SU-DHL-6 (cell line): ENCODE measurements around the gene ACACA.

ENCODE experiments used
- H2AFZ ChIP-seq: fragments of 200-600 bp; sonication (generic); 2 replicates; pipeline ENCODE4 v1.6.1; 2014; ENCODE audit warnings: low read depth, mild to moderate bottlenecking, moderate library complexity, mixed read lengths, antibody characterized with exemption, low read length; ENCODE audit not compliant: severe bottlenecking
- H3F3A ChIP-seq: fragments of 200-600 bp; shearing (Covaris generic); 2 replicates; pipeline ENCODE4 v1.6.0; 2016; ENCODE audit warnings: antibody characterized with exemption, mild to moderate bottlenecking; ENCODE audit not compliant: insufficient read depth
- H3K27ac ChIP-seq: fragments of 200-600 bp; sonication (generic); 2 replicates; pipeline ENCODE4 v1.5.1; 2016; ENCODE audit warnings: low read depth, mild to moderate bottlenecking, low read length, moderate library complexity, mixed read lengths
- H3K27me3 ChIP-seq: fragments of 200-600 bp; sonication (generic), shearing (Covaris generic); 2 replicates; pipeline ENCODE4 v1.6.0; 2014; ENCODE audit warnings: mild to moderate bottlenecking, low read length
- H3K36me3 ChIP-seq: fragments of 200-600 bp; sonication (generic); 2 replicates; pipeline ENCODE4 v1.6.1; 2014; ENCODE audit warnings: mild to moderate bottlenecking, low read length, mixed read lengths
- H3K4me2 ChIP-seq: fragments of 300-600, 200-600 bp; shearing (Covaris generic), sonication (generic); 2 replicates; pipeline ENCODE4 v1.6.0; 2014; ENCODE audit warnings: low read length, low read depth, mild to moderate bottlenecking; ENCODE audit not compliant: poor library complexity, severe bottlenecking
- H3K4me3 ChIP-seq: fragments of 200-600 bp; sonication (generic); 2 replicates; pipeline ENCODE4 v1.5.1; 2014; ENCODE audit warnings: antibody characterized with exemption, low read length, mild to moderate bottlenecking, mixed read lengths; ENCODE audit not compliant: insufficient read depth, poor library complexity, severe bottlenecking
- H3K79me2 ChIP-seq: fragments of 200-600 bp; sonication (generic); 2 replicates; pipeline ENCODE4 v1.6.1; 2014; ENCODE audit warnings: mild to moderate bottlenecking, low read length, moderate library complexity; ENCODE audit not compliant: insufficient read depth
- H3K9ac ChIP-seq: fragments of 200-600 bp; sonication (generic); 2 replicates; pipeline ENCODE4 v1.7.0; 2014; ENCODE audit warnings: mild to moderate bottlenecking, low read length
- H3K9me2 ChIP-seq: fragments of 200-600 bp; sonication (generic); replicated peaks from 2 replicates; pipeline ENCODE4 v1.6.1; 2014; ENCODE audit warnings: low read length; ENCODE audit not compliant: insufficient read depth
- H3K9me3 ChIP-seq: fragments of 200-600 bp; sonication (generic); 2 replicates; pipeline ENCODE4 v1.6.1; 2014; ENCODE audit warnings: low read length, mixed read lengths; ENCODE audit not compliant: insufficient read depth
- H4K20me1 ChIP-seq: fragments of 200-600 bp; sonication (generic); 2 replicates; pipeline ENCODE4 v1.6.1; 2014; ENCODE audit warnings: low read depth, mild to moderate bottlenecking, antibody characterized with exemption, low read length, moderate library complexity, mixed read lengths
- CTCF ChIP-seq: fragments of 200-600 bp; sonication (generic); IDR thresholded peaks from one replicate; pipeline ENCODE4 v1.5.1; 2017; ENCODE audit warnings: antibody characterized with exemption, mild to moderate bottlenecking, low read length, moderate library complexity; ENCODE audit not compliant: insufficient read depth, poor library complexity, severe bottlenecking
- EZH2phosphoT487 ChIP-seq: fragments of 200-600 bp; sonication (generic), shearing (Covaris generic); conservative IDR thresholded peaks from 2 replicates; pipeline ENCODE4 v1.6.1; 2018; ENCODE audit warnings: mild to moderate bottlenecking, antibody characterized with exemption, low read length, moderate library complexity, mixed read lengths

Gene ACACA

GRCh38 chr17:37052450-37052849, 354.2 kb downstream of the ACACA start:
- H3K4me3 ChIP-seq, result no peak overlapping the region
- TF ChIP-seq CTCF (no peak), EZH2phosphoT487 (no peak)
- no peaks in the 10 kb centered on the region; the same call in 1 of the 2 replicates for H3K36me3 ChIP-seq
- peaks cover under 1% of the 10 kb centered on the region; the same call in 1 of the 2 replicates for H3F3A ChIP-seq
- no peaks in the 10 kb centered on the region for H3K9me2 ChIP-seq
- H3K27ac ChIP-seq, result no peak overlapping the region
- no peaks in the 10 kb centered on the region for H4K20me1 ChIP-seq
- no peak overlapping the region for H3K9ac ChIP-seq
- no peak overlapping the region for H3K4me2 ChIP-seq
- H2AFZ ChIP-seq, result no peak overlapping the region
- H3K9me3 ChIP-seq, result no peaks in the 10 kb centered on the region
- no peaks in the 10 kb centered on the region for H3K27me3 ChIP-seq
- H3K79me2 ChIP-seq, result peaks cover 3% of the 10 kb centered on the region; the same call in 1 of the 2 replicates

GRCh38 chr17:37051833-37052232, 354.8 kb downstream of the ACACA start:
- H3K36me3 ChIP-seq, result no peaks in the 10 kb centered on the region
- no peaks in the 10 kb centered on the region for H4K20me1 ChIP-seq
- TF ChIP-seq CTCF (no peak), EZH2phosphoT487 (no peak)
- H3F3A ChIP-seq, result peaks cover 7% of the 10 kb centered on the region; the same call in 1 of the 2 replicates
- no peak overlapping the region for H2AFZ ChIP-seq
- H3K9me3 ChIP-seq, result no peaks in the 10 kb centered on the region
- H3K4me3 ChIP-seq, result no peak overlapping the region
- no peak overlapping the region for H3K9ac ChIP-seq
- no peak overlapping the region for H3K4me2 ChIP-seq
- no peak overlapping the region for H3K27ac ChIP-seq
- peaks cover 3% of the 10 kb centered on the region; the same call in 1 of the 2 replicates for H3K79me2 ChIP-seq
- H3K27me3 ChIP-seq, result no peaks in the 10 kb centered on the region
- no peaks in the 10 kb centered on the region for H3K9me2 ChIP-seq

- peaks cover 3% of the 10 kb centered on the region; the same call in 1 of the 2 replicates for H3K79me2 ChIP-seq
- H3K27me3 ChIP-seq, result no peaks in the 10 kb centered on the region
- H3F3A ChIP-seq, result peaks cover 7% of the 10 kb centered on the region; the same call in 1 of the 2 replicates
- H3K9ac ChIP-seq, result no peak overlapping the region
- H3K4me3 ChIP-seq, result no peak overlapping the region
- H3K9me2 ChIP-seq, result no peaks in the 10 kb centered on the region
- H3K27ac ChIP-seq, result no peak overlapping the region
- H3K9me3 ChIP-seq, result no peaks in the 10 kb centered on the region
- H3K36me3 ChIP-seq, result no peaks in the 10 kb centered on the region
- H3K4me2 ChIP-seq, result no peak overlapping the region
- H4K20me1 ChIP-seq, result no peaks in the 10 kb centered on the region
- TF ChIP-seq EZH2phosphoT487, result no peak
- TF ChIP-seq CTCF, result no peak
- no peak overlapping the region for H2AFZ ChIP-seq
Measured at GRCh38 chr17:37051381-37051780, 355.3 kb downstream of the ACACA start.
